Transverse colon (tissue), 4 donors: ENCODE data around the gene NR5A2. TPM values are rescaled to one million over a fixed set of nuclear protein-coding genes. Genes with fewer than 3 reads are reported as not detected.

Experiments used
- DNase-seq: peaks from one replicate; pipeline ENCODE4 v3.0.0-alpha.2; 2019
- H3K27ac ChIP-seq, 4 donors: fragments of 200-600 bp; sonication (generic); 2 replicates each; pipeline ENCODE4 v1.5.1; 2016 to 2018; ENCODE audit warnings: inconsistent platforms in 4 of 4
- H3K27me3 ChIP-seq: fragments of 200-600 bp; sonication (generic); 2 replicates; pipeline ENCODE4 v1.5.1; 2017; ENCODE audit warnings: inconsistent platforms
- H3K36me3 ChIP-seq, 4 donors: fragments of 200-600 bp; sonication (generic); 2 replicates each; pipeline ENCODE4 v1.5.1; 2017 to 2019; ENCODE audit warnings: inconsistent platforms in 4 of 4
- H3K4me1 ChIP-seq, 4 donors: fragments of 200-600 bp; sonication (generic); 2 replicates each; pipeline ENCODE4 v1.5.1; 2017 to 2020; ENCODE audit warnings: inconsistent platforms in 4 of 4
- H3K4me3 ChIP-seq, 4 donors: fragments of 200-600 bp; sonication (generic); 1 replicate in 1 of 4; 2 replicates in 3 of 4; pipeline versions ENCODE4 v1.5.1 to v1.6.1; 2017 to 2019; ENCODE audit warnings: inconsistent platforms in 4 of 4
- H3K9me3 ChIP-seq, 2 donors: fragments of 200-600 bp; sonication (generic); 2 replicates each; pipeline ENCODE4 v1.5.1; 2017 to 2019; ENCODE audit warnings: inconsistent platforms in 2 of 2
- CTCF ChIP-seq, 5 experiments: fragments of 200-600 bp in 3 of 5; fragments of 450-650 bp in 2 of 5; sonication (generic) in 3 of 5; IDR thresholded peaks; 1 replicate in 2 of 5; 2 replicates in 3 of 5; pipeline ENCODE4 v1.5.1; 2016 to 2017; ENCODE audit warnings: antibody characterized with exemption in 5 of 5, inconsistent platforms in 3 of 5, mild to moderate bottlenecking in 2 of 5, moderate library complexity in 1 of 5
- EP300 ChIP-seq: sonication (generic); formaldehyde crosslinking; IDR thresholded peaks from one replicate; pipeline ENCODE4 v1.6.1; 2017; ENCODE audit warnings: antibody characterized with exemption, low read depth
- POLR2A ChIP-seq: fragments of 450-650 bp; IDR thresholded peaks from one replicate; pipeline ENCODE4 v1.6.1; 2016; ENCODE audit warnings: antibody characterized with exemption, mild to moderate bottlenecking, moderate library complexity
- POLR2AphosphoS5 ChIP-seq, 3 donors: sonication (generic); formaldehyde crosslinking; IDR thresholded peaks; one replicate each; pipeline ENCODE4 v1.6.1; 2016; ENCODE audit warnings: antibody characterized with exemption in 3 of 3
- WGBS, 2 donors: methylation state at CpG; one replicate each; pipeline ENCODE4 v1.1.5; 2018; ENCODE audit warnings: low coverage in 1 of 2; 5-methylcytosine and 5-hydroxymethylcytosine counted together
- in situ Hi-C, 4 donors: fragments of 200-750 bp; cut with MboI; loops; one replicate each; pipeline versions ENCODE4 v1.15.0 to v1.15.1; 2017; ENCODE audit warnings: low sequenced_read_pairs in 3 of 4, low pct_ligation_motif_present in 1 of 4, low pct_unique_long_range_greater_than_20kb in 1 of 4
- intact Hi-C: fragments of 100-400 bp; cut with DNase I; formaldehyde crosslinking; loops from one replicate; pipeline ENCODE4 v1.15.1; 2023; ENCODE audit warnings: low total_unique reads
- total RNA-seq, 4 donors: library from RNA; depleted of rRNA; stranded (reverse); fragments of >200 nt; gene quantifications; one replicate each; pipeline ENCODE4 v1.1.0, GENCODE V29; 2016

Gene NR5A2
- total RNA-seq, 4 donors from 2014 or later: 75.4 to 92.6 (median 85.4) TPM

- no peaks in the 10 kb centered on the region for H3K27me3 ChIP-seq
- H3K4me1 ChIP-seq: peaks cover 0 to 6% (median 3%) of the 10 kb centered on the region in 4 donors
- intact Hi-C loops (no loop called here), in situ Hi-C loops (no loop called here)
- H3K9me3 ChIP-seq: no peaks in the 10 kb centered on the region
- H3K36me3 ChIP-seq: no peaks in the 10 kb centered on the region
- TF ChIP-seq POLR2A (no peak), EP300 (no peak), POLR2AphosphoS5 (IDR thresholded peaks at IDR 0.05) (no peak), CTCF (IDR thresholded peaks at IDR 0.05) (no peak)
- WGBS, 2 donors: 54 to 63% methylated on average over 8 of the region's 8 CpGs
- no peak overlapping the region for H3K4me3 ChIP-seq
- DNase-seq: no peak
- H3K27ac ChIP-seq: no peak overlapping the region
Observed at GRCh38 chr1:200179126-200179780, 151.7 kb downstream of the NR5A2 start.

- TF ChIP-seq POLR2AphosphoS5 (IDR thresholded peaks at IDR 0.05) (no peak), CTCF (IDR thresholded peaks at IDR 0.05) (no peak), EP300 (no peak), POLR2A (no peak)
- H3K36me3 ChIP-seq: no peaks in the 10 kb centered on the region
- in situ Hi-C loops (no loop called here), intact Hi-C loops (no loop called here)
- DNase-seq: no peak
- peaks cover 0 to 10% (median 3%) of the 10 kb centered on the region in 4 donors for H3K4me1 ChIP-seq
- H3K9me3 ChIP-seq: no peaks in the 10 kb centered on the region
- H3K27ac ChIP-seq: no peak overlapping the region
- H3K4me3 ChIP-seq: no peak overlapping the region
- H3K27me3 ChIP-seq: no peaks in the 10 kb centered on the region
- WGBS, 2 donors: 82% methylated on average over 4 of the region's 4 CpGs; no CpG with 5 or more reads in 1 of the 2 donors
Observed at GRCh38 chr1:200179781-200180160, 152.3 kb downstream of the NR5A2 start.

- Histone ChIP-seq H3K4me1 (peaks cover 0 to 10% (median 3%) of the 10 kb centered on the region in 4 donors), H3K27me3 (no peaks in the 10 kb centered on the region), H3K9me3 (no peaks in the 10 kb centered on the region), H3K36me3 (no peaks in the 10 kb centered on the region), H3K27ac (no peak overlapping the region), H3K4me3 (no peak overlapping the region)
- TF ChIP-seq EP300: no peak
- no peak for TF ChIP-seq CTCF (IDR thresholded peaks at IDR 0.05)
- no peak for TF ChIP-seq POLR2AphosphoS5 (IDR thresholded peaks at IDR 0.05)
- no peak for TF ChIP-seq POLR2A
- 55% methylated on average over 4 of the region's 4 CpGs; no CpG with 5 or more reads in 1 of the 2 donors for WGBS, 2 donors
- in situ Hi-C loops: no loop called here
- intact Hi-C loops: no loop called here
- no peak for DNase-seq
Observed at GRCh38 chr1:200180821-200181220, 153.3 kb downstream of the NR5A2 start.

GRCh38 chr1:200181861-200182260, 154.4 kb downstream of the NR5A2 start:
- no peak overlapping the region for H3K4me3 ChIP-seq
- no peaks in the 10 kb centered on the region for H3K9me3 ChIP-seq
- no peak for DNase-seq
- intact Hi-C loops: no loop called here
- TF ChIP-seq EP300 (no peak), POLR2A (no peak), POLR2AphosphoS5 (IDR thresholded peaks at IDR 0.05) (no peak), CTCF (IDR thresholded peaks at IDR 0.05) (no peak)
- H3K4me1 ChIP-seq: peaks cover 0 to 10% (median 3%) of the 10 kb centered on the region in 4 donors
- in situ Hi-C loops: no loop called here
- no peaks in the 10 kb centered on the region for H3K36me3 ChIP-seq
- no peak overlapping the region for H3K27ac ChIP-seq
- no peaks in the 10 kb centered on the region for H3K27me3 ChIP-seq
- 75% methylated on average over 3 of the region's 3 CpGs; no CpG with 5 or more reads in 1 of the 2 donors for WGBS, 2 donors
